GM12872 (cell line): Measurements from ENCODE around the gene LZTFL1.

Experiments used
- TF ChIP-seq, protein P1 (sequence below): IDR thresholded peaks from 3 replicates; pipeline ENCODE4 v1.5.1; 2011; ENCODE audit warnings: low read depth, mild to moderate bottlenecking, low read length, moderate library complexity; ENCODE audit not compliant: insufficient read depth

LZTFL1 gene

DNA sequence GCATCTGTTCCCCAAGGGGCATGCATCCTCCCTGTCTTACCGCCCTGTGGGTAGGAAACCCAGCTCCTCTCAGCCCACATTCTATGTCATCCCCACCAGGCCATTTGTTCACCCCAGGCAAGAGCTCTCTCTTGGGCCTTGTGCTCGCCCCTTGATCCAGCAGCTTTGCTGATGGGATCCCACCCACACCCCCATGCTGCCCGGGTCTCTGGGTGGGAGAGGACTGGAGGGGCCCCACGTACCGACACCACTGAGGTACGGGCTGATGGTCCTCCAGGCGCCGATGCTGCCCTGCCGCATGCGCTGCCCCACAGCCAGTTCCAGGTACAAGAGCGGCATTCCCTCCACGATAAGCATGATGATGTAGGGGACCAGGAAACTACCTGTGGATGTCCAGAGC lies 60.1 kb downstream of the LZTFL1 start:
- TF ChIP-seq, protein P1, sequence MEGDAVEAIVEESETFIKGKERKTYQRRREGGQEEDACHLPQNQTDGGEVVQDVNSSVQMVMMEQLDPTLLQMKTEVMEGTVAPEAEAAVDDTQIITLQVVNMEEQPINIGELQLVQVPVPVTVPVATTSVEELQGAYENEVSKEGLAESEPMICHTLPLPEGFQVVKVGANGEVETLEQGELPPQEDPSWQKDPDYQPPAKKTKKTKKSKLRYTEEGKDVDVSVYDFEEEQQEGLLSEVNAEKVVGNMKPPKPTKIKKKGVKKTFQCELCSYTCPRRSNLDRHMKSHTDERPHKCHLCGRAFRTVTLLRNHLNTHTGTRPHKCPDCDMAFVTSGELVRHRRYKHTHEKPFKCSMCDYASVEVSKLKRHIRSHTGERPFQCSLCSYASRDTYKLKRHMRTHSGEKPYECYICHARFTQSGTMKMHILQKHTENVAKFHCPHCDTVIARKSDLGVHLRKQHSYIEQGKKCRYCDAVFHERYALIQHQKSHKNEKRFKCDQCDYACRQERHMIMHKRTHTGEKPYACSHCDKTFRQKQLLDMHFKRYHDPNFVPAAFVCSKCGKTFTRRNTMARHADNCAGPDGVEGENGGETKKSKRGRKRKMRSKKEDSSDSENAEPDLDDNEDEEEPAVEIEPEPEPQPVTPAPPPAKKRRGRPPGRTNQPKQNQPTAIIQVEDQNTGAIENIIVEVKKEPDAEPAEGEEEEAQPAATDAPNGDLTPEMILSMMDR: no peak

DNA sequence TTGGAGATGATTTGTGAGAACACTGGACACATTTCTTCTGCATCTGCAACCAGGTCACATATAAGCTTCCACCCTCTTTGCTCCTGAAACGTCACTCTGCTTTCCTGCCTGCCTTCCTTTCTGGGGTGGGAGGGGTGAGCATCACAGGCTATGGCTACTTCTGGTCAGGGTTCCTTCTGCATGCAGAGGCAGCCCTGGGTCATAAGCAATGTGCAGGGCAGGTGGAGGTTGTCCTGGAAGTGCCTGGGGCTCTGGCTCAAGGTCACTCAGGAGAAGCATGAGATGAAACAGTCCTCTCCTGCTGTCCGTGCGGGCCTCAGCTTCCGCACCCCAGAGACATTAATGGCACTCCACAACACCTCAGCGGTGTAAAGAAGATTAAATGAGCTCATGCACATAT lies 60.6 kb downstream of the LZTFL1 start:
- TF ChIP-seq, protein P1: no peak

DNA sequence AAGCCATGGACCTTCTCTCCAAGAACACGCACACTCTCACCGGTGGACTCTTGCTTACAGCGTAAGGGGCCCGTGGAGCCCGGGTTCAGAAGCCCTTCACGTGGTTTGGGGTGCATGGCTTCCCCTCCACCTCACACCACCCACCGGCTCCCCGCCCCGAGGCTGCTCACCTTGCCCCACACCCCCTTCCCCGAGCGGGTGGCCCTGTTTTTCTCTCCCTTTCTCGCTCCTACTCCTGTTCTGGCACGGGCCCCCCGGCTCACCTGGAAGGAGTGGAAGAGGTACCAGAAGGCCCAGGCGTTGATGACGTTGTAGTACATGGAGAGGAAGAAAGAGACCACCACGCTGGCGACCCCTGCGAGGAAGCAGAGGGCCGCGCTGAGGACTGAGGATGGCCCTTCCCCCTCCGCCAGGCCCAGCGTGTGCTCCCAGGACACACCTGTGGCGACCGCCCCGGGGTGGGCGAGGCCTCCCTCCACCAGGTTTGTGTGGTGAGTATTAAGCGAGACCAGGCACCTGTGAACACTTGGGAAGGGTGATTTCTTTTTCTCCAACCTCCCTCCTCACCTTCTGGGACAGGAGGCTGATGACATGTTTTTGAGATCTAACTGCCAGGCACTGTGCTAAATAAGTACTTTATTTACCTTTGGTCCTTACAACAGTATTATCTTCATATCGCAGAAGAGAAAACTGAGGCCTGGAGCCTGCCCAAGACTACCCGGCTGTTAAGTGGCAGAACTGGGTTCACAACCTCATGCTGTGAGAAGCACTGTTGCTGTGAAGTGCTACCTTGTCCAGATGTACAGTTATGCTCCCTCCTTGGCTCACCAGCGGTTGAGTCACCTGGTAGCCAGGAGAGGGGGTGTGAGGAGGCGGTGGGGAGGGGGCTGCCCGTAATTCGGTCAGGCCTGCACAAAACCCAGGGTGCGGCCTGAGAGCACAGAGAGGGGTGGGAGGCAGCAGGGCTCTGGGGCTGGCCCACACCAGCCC lies 61.9 kb downstream of the LZTFL1 start:
- TF ChIP-seq, protein P1: no peak

DNA sequence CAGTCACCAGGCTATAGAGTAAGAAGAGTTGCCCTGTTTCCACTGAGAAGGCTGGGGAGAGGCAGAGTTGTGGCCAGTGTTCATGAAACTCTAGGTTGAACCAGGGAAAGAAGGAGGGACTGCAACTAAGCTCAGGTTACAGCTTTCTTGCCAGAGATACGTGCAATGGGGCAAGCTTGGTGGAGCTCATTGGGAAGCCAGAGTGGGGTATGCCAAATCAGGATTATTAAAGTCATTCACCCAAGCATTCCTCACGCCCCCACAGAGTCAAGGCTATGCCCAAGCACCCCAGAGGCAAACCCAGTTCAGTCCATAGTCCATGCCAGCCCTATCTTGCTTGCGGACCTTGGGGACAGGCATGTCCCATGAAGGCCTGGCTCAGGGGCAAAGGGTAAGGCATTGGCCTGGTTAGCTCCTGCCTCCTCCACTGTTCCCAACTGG lies 63.1 kb downstream of the LZTFL1 start:
- TF ChIP-seq, protein P1: no peak

DNA sequence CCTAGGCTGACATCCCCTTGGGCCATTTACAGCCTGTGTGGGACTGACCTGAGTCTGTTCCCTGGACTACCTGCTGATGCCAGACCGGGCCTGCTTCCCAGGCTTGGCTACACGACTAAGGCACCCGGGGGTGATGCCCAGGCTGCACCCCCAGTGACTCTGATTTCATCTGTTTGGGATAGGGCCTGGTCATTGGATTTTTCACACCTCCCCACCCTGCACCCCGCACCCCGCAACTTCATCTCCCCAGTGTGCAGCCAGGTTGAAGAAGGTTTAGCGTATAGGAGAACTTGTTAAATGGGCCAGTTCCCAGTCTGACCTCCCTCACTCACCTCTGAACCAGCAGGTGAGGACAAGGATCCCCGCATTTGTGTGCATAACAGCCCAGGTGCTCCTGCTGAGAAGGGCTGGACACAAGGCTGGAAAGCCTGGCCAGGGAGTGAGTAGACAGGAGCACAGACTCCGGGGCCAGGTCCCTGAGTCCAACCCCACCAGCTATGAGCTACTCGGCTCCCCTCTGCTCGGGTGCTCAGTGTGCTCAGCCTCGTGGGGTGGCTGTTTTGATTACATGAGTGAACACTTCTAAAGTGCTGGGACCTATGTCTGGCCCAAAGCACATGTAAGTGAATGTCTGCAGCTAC lies 64.1 kb downstream of the LZTFL1 start:
- TF ChIP-seq, protein P1: no peak

GRCh38 chr3:45777111-45777745 lies 64.7 kb downstream of the LZTFL1 start:
- TF ChIP-seq, protein P1: no peak

GRCh38 chr3:45776611-45777010 lies 65.3 kb downstream of the LZTFL1 start:
- TF ChIP-seq, protein P1: no peak
